Kidney (tissue), 14 donors: ENCODE measurements around the gene GNG5. TPM values are rescaled to one million over a fixed set of nuclear protein-coding genes. Genes with fewer than 3 reads are reported as not detected.

Experiments used
- DNase-seq, 5 donors: peaks; one replicate each; pipeline ENCODE4 v3.0.0-alpha.2; 2013 to 2020
- FAIRE-seq: peaks from 2 replicates; lab custom pipeline; 2012; peaks lifted over from hg19 to GRCh38; lab: Jason Lieb, UNC
- H3K27ac ChIP-seq, 2 donors: one replicate each; pipeline ENCODE4 v1.7.0; 2013; ENCODE audit warnings: low read depth in 2 of 2, low read length in 2 of 2, inconsistent platforms in 1 of 2
- H3K27me3 ChIP-seq: one replicate; pipeline ENCODE4 v1.7.1; 2013; ENCODE audit warnings: low read length, inconsistent platforms; ENCODE audit not compliant: control insufficient read depth, insufficient read depth
- H3K36me3 ChIP-seq, 3 donors: one replicate each; pipeline versions ENCODE4 v1.7.0 to v1.7.1; 2013; ENCODE audit warnings: low read length in 3 of 3, control low read depth in 1 of 3, inconsistent platforms in 1 of 3; ENCODE audit not compliant: insufficient read depth in 3 of 3, control insufficient read depth in 2 of 3
- H3K4me1 ChIP-seq, 3 donors: one replicate each; pipeline versions ENCODE4 v1.7.0 to v1.7.1; 2013; ENCODE audit warnings: low read length in 3 of 3, inconsistent platforms in 1 of 3, low read depth in 1 of 3; ENCODE audit not compliant: control insufficient read depth in 2 of 3, insufficient read depth in 2 of 3
- H3K4me3 ChIP-seq, 3 donors: one replicate each; pipeline versions ENCODE4 v1.7.0 to v1.8.1; 2013; ENCODE audit warnings: low read length in 3 of 3, control low read depth in 1 of 3, inconsistent platforms in 1 of 3
- H3K9ac ChIP-seq, 3 donors: one replicate each; pipeline versions ENCODE4 v1.7.0 to v1.7.1; 2013; ENCODE audit warnings: low read length in 3 of 3, control low read depth in 1 of 3, inconsistent platforms in 1 of 3
- H3K9me3 ChIP-seq, 3 donors: one replicate each; pipeline versions ENCODE4 v1.7.0 to v1.7.1; 2013; ENCODE audit warnings: low read length in 3 of 3, control low read depth in 1 of 3, inconsistent platforms in 1 of 3; ENCODE audit not compliant: control insufficient read depth in 2 of 3, insufficient read depth in 1 of 3
- intact Hi-C: fragments of 100-400 bp; cut with DNase I; formaldehyde crosslinking; loops from one replicate; pipeline ENCODE4 v1.11.1; 2022
- polyA plus RNA-seq: library from polyadenylated mRNA; stranded (reverse); fragments of 350-450 nt; fragmentation: Illumina TruSeq; extraction: RNeasy Lipid Tissue Mini Kit (QIAGEN cat#74804); gene quantifications from one replicate; pipeline ENCODE4 v1.2.3, GENCODE V29; 2014; ENCODE audit warnings: low read depth, low replicate concordance; ENCODE audit not compliant: insufficient read depth
- total RNA-seq: library from RNA; stranded (reverse); fragmentation: NEBNext Ultra II Directional; extraction: Animal tissue kit (Norgen Biotek cat#: 25700); gene quantifications from one replicate; pipeline ENCODE4 v1.2.1, GENCODE V29; 2021
- TF ChIP-seq, protein P1 (sequence below): IDR thresholded peaks from 3 replicates; pipeline ENCODE4 v1.5.1; 2012; ENCODE audit warnings: mild to moderate bottlenecking, moderate library complexity, borderline replicate concordance; ENCODE audit not compliant: insufficient read depth; ENCODE audit errors: extremely low read depth
- donor health status: control.
- donor health status: control.
- donor health status: control.
- donor health status: control.
- donor health status: control.
- donor health status: DM: yes; HTN: yes; CAD: no.
- donor health status: Normal renal cell carcinoma (clear cell type).

The GNG5 gene
- total and polyA plus RNA-seq, 2 donors from 2014 or later, result 87.9 to 304 TPM

DNA sequence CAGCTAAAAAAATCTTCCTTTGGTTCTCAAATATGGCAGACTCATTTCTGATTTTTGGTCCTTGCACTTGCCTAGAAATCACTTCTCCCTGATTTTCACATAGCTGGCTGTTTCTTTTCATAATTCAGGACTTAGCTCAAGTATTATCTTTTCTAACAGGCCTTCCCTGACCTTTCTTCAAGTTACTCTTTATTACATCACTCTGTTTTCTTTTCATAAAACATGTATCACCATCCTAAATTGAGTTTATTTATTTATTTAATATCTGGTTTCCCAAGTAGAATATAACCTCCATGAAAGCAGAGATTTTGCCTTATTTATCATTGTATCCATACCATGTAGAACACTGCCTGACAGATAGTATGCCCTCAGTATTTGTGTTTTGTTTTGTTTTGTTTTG, 18.2 kb upstream of the GNG5 start:
- no peaks in the 10 kb centered on the region for H3K9me3 ChIP-seq
- no peaks in the 10 kb centered on the region for H3K4me1 ChIP-seq
- H3K4me3 ChIP-seq, result no peak overlapping the region
- H3K27me3 ChIP-seq, result no peaks in the 10 kb centered on the region
- no peak overlapping the region for H3K9ac ChIP-seq
- H3K27ac ChIP-seq, result no peak overlapping the region
- intact Hi-C loops, result no loop called here
- H3K36me3 ChIP-seq, result no peaks in the 10 kb centered on the region
- DNase-seq (no peak), FAIRE-seq (no peak)
- TF ChIP-seq, protein P1, sequence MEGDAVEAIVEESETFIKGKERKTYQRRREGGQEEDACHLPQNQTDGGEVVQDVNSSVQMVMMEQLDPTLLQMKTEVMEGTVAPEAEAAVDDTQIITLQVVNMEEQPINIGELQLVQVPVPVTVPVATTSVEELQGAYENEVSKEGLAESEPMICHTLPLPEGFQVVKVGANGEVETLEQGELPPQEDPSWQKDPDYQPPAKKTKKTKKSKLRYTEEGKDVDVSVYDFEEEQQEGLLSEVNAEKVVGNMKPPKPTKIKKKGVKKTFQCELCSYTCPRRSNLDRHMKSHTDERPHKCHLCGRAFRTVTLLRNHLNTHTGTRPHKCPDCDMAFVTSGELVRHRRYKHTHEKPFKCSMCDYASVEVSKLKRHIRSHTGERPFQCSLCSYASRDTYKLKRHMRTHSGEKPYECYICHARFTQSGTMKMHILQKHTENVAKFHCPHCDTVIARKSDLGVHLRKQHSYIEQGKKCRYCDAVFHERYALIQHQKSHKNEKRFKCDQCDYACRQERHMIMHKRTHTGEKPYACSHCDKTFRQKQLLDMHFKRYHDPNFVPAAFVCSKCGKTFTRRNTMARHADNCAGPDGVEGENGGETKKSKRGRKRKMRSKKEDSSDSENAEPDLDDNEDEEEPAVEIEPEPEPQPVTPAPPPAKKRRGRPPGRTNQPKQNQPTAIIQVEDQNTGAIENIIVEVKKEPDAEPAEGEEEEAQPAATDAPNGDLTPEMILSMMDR, result no peak

DNA sequence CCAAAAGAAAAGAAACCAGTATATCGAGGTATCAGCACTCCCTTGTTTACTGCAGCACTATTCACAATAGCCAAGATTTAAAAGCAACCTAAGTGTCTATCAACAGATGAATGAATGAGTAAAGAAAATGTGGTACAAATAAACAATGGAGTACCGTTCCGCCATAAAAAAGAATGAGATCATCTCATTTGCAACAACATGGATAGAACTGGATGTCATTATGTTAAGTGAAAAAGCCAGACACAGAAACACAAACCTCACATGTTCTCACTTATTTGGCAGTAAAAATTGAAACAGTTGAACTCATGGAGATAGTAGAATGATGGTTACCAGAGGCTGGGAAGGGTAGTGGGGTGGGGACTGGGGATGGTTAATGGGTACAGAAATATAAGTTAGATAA, 4.3 kb upstream of the GNG5 start:
- no peak for FAIRE-seq
- Histone ChIP-seq H3K36me3 (no peaks in the 10 kb centered on the region), H3K4me1 (no peaks in the 10 kb centered on the region)

DNA sequence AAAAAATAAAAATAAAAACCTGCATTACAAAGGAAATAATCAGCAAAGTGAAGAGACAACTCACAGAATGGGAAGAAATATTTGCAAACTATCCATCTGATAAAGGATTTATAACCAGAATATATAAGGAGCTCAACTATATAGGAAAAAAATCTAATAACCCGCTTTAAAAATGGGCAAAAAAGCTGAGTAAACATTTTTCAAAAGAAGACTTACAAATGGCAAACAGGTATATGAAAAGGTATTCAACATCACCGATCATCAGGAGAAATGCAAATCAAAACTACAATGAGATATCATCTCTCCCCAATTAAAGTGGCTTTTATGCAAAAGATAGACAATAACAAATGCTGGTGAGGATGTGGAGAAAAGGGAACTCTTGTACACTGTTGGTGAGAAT, 3.8 kb upstream of the GNG5 start:
- Histone ChIP-seq H3K36me3 (no peaks in the 10 kb centered on the region), H3K27me3 (no peaks in the 10 kb centered on the region), H3K9me3 (peaks cover 0 to 5% (median 0%) of the 10 kb centered on the region in 3 donors), H3K4me1 (no peaks in the 10 kb centered on the region), H3K9ac (no peak overlapping the region), H3K4me3 (no peak overlapping the region), H3K27ac (no peak overlapping the region)
- no peak for FAIRE-seq
- intact Hi-C loops, result no loop called here
- DNase-seq, result no peak
- TF ChIP-seq, protein P1, result no peak

More for the DNA sequence above, 4.3 kb upstream of the GNG5 start:
- Histone ChIP-seq H3K4me3 (no peak overlapping the region), H3K27ac (no peak overlapping the region), H3K27me3 (no peaks in the 10 kb centered on the region), H3K9me3 (peaks cover 0 to 5% (median 0%) of the 10 kb centered on the region in 3 donors), H3K9ac (no peak overlapping the region)
- no peak for DNase-seq
- TF ChIP-seq, protein P1, result no peak
- intact Hi-C loops, result no loop called here

DNA sequence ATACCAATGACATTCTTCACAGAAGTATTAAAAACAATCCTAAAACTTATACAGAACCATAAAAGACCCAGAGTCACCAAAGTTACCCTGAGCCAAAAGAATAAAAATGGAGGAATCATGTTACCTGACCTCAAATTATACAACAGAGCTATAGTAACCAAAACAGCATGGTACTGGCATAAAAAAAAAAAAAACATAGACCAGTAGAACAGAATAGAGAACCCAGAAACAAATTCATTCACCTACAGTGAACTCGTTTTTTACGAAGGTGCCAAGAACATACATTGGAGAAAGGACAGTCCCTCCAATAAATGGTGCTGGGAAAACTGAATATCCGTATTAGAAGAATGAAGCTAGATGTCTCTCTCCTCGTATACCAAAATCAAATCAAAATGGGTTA, 2.6 kb upstream of the GNG5 start:
- TF ChIP-seq, protein P1, result no peak
- H3K36me3 ChIP-seq, result no peaks in the 10 kb centered on the region
- no peaks in the 10 kb centered on the region for H3K27me3 ChIP-seq
- no peak overlapping the region for H3K27ac ChIP-seq
- DNase-seq (no peak), FAIRE-seq (no peak)
- H3K9me3 ChIP-seq, result peaks cover 0 to 5% (median 0%) of the 10 kb centered on the region in 3 donors
- no peak overlapping the region for H3K9ac ChIP-seq
- no peak overlapping the region for H3K4me3 ChIP-seq
- intact Hi-C loops, result no loop called here
- peaks cover 1 to 4% (median 2%) of the 10 kb centered on the region in 3 donors for H3K4me1 ChIP-seq
